B cell (primary cell): ENCODE results near the gene ICE2. TPM values are rescaled to one million over a fixed set of nuclear protein-coding genes. Genes with fewer than 3 reads are reported as not detected.

Experiments
- ATAC-seq: fragments of 200-7000 bp; cut with Tn5 transposase; one replicate; pipeline ENCODE4 v1.10.0; 2021; ENCODE audit warnings: low read depth, mild to moderate bottlenecking, moderate number of reproducible peaks, moderate library complexity
- CTCF ChIA-PET: fragments of 350-600 bp; sonication (Branson Sonifier 250); formaldehyde crosslinking; loops from one replicate; lab custom pipeline; 2021; ENCODE audit warnings: antibody characterized with exemption, inconsistent platforms; lab: Charles Lee
- POLR2A ChIA-PET: fragments of 350-600 bp; sonication (Branson Sonifier 250); formaldehyde crosslinking; loops from one replicate; lab custom pipeline; 2021; ENCODE audit warnings: antibody characterized with exemption; lab: Charles Lee
- DNase-seq: peaks from one replicate; pipeline ENCODE4 v3.0.0; 2013
- H2AFZ ChIP-seq: 2 replicates; pipeline ENCODE4 v1.6.1; 2012; ENCODE audit warnings: mild to moderate bottlenecking, low read depth, low read length; ENCODE audit not compliant: insufficient read depth, poor library complexity, severe bottlenecking
- H3K27ac ChIP-seq, 2 donors: 1 replicate in 1 of 2; 2 replicates in 1 of 2; pipeline ENCODE4 v1.5.1; 2012 to 2013; ENCODE audit warnings: low read length in 2 of 2, mild to moderate bottlenecking in 2 of 2, moderate library complexity in 1 of 2
- H3K27me3 ChIP-seq, 4 experiments: fragments of 200-600 bp in 1 of 4; sonication (generic) in 1 of 4; replicated peaks in 1 of 4; 1 replicate in 2 of 4; 2 replicates in 2 of 4; pipeline versions ENCODE4 v1.6.1 to v1.7.0; 2013 to 2016; ENCODE audit warnings: low read length in 3 of 4, mild to moderate bottlenecking in 2 of 4, mixed read lengths in 1 of 4, moderate library complexity in 1 of 4; ENCODE audit not compliant: insufficient read depth in 4 of 4, control insufficient read depth in 3 of 4; ENCODE audit errors: control extremely low read depth in 1 of 4
- H3K36me3 ChIP-seq, 2 experiments: replicated peaks in 1 of 2; 1 replicate in 1 of 2; 2 replicates in 1 of 2; pipeline versions ENCODE4 v1.6.1 to v1.7.1; 2013; ENCODE audit warnings: low read length in 1 of 2; ENCODE audit not compliant: insufficient read depth in 2 of 2, control insufficient read depth in 1 of 2; ENCODE audit errors: control extremely low read depth in 1 of 2, extremely low read depth in 1 of 2
- H3K4me1 ChIP-seq, 2 donors: fragments of 200-600 bp in 1 of 2; sonication (generic) in 1 of 2; 1 replicate in 1 of 2; 2 replicates in 1 of 2; pipeline versions ENCODE4 v1.5.1 to v1.6.1; 2013 to 2017; ENCODE audit warnings: low read length in 2 of 2; ENCODE audit not compliant: control insufficient read depth in 2 of 2, insufficient read depth in 2 of 2
- H3K4me2 ChIP-seq: replicated peaks from 2 replicates; pipeline ENCODE3; 2012; ENCODE audit warnings: mild to moderate bottlenecking, low read depth, low read length; ENCODE audit not compliant: poor library complexity, severe bottlenecking
- H3K4me3 ChIP-seq, 5 experiments: fragments of 200-600 bp in 1 of 5; sonication (generic) in 1 of 5; 1 replicate in 3 of 5; 2 replicates in 2 of 5; pipeline versions ENCODE4 v1.5.1 to v1.7.0; 2011 to 2016; ENCODE audit warnings: low read length in 4 of 5, mild to moderate bottlenecking in 4 of 5, low read depth in 2 of 5, control low read depth in 1 of 5, moderate library complexity in 1 of 5; ENCODE audit not compliant: insufficient read depth in 1 of 5; ENCODE audit errors: control extremely low read depth in 1 of 5, extremely low read depth in 1 of 5
- H3K79me2 ChIP-seq: fragments of 200-600 bp; sonication (generic); one replicate; pipeline ENCODE4 v1.6.0; 2016; ENCODE audit warnings: low read length; ENCODE audit not compliant: control insufficient read depth, insufficient read depth
- H3K9ac ChIP-seq: fragments of 200-600 bp; sonication (generic); 2 replicates; pipeline ENCODE4 v1.6.1; 2017; ENCODE audit warnings: mild to moderate bottlenecking, low read length, moderate library complexity
- H3K9me3 ChIP-seq, 3 donors: one replicate each; pipeline versions ENCODE4 v1.6.1 to v1.7.1; 2013; ENCODE audit warnings: low read length in 2 of 3; ENCODE audit not compliant: control insufficient read depth in 2 of 3, insufficient read depth in 1 of 3; ENCODE audit errors: control extremely low read depth in 1 of 3
- H4K20me1 ChIP-seq: 2 replicates; pipeline ENCODE4 v1.6.0; 2012; ENCODE audit warnings: mild to moderate bottlenecking, low read length; ENCODE audit not compliant: insufficient read depth, control insufficient read depth, poor library complexity, severe bottlenecking
- H3K27ac Mint-ChIP-seq: one replicate; pipeline ENCODE4 v1.8.0; 2021; ENCODE audit warnings: mixed read lengths
- H3K27me3 Mint-ChIP-seq: one replicate; pipeline ENCODE4 v1.8.0; 2021; ENCODE audit warnings: mixed read lengths
- H3K4me1 Mint-ChIP-seq: one replicate; pipeline ENCODE4 v1.8.0; 2021; ENCODE audit warnings: mixed read lengths
- H3K4me3 Mint-ChIP-seq: one replicate; pipeline ENCODE4 v1.8.0; 2021; ENCODE audit warnings: mixed read lengths
- H3K9me3 Mint-ChIP-seq: one replicate; pipeline ENCODE4 v1.8.0; 2022; ENCODE audit warnings: mixed read lengths; ENCODE audit not compliant: insufficient read depth
- EZH2 ChIP-seq: IDR thresholded peaks from 2 replicates; pipeline ENCODE4 v1.6.1; 2012; ENCODE audit warnings: borderline replicate concordance, low read depth, mild to moderate bottlenecking, moderate library complexity, low read length; ENCODE audit not compliant: insufficient read depth, poor library complexity, severe bottlenecking
- whole genome bisulfite sequencing: methylation state at CpG from one replicate; pipeline ENCODE4 v1.1.5; 2013; ENCODE audit warnings: missing lambda C conversion rate; ENCODE audit not compliant: insufficient coverage; 5-methylcytosine and 5-hydroxymethylcytosine counted together
- intact Hi-C: fragments of 100-400 bp; cut with micrococcal nuclease; formaldehyde crosslinking; loops from one replicate; pipeline ENCODE4 v1.10.0; 2022
- polyA plus RNA-seq: library from polyadenylated mRNA; depleted of rRNA; stranded (reverse); fragments of >200 nt; gene quantifications from 2 replicates; pipeline ENCODE4 v1.2.3, GENCODE V29; 2012
- total RNA-seq, 2 donors: library from RNA; stranded (reverse); fragments of 120-200 nt in 1 of 2; gene quantifications; 1 replicate in 1 of 2; 2 replicates in 1 of 2; pipeline versions ENCODE4 v1.2.3 to v1.2.4, GENCODE V29; 2013 to 2022
- TF ChIP-seq, protein P1 (sequence below): fragments of 200-600 bp; IDR thresholded peaks from one replicate; pipeline ENCODE4 v1.8.0; 2022; ENCODE audit warnings: antibody characterized with exemption, mild to moderate bottlenecking

Gene ICE2
- total and polyA plus RNA-seq, 2 donors (not counting 1 experiment from before 2014, with no cell fraction given) = 19.0 to 71.2 TPM

DNA sequence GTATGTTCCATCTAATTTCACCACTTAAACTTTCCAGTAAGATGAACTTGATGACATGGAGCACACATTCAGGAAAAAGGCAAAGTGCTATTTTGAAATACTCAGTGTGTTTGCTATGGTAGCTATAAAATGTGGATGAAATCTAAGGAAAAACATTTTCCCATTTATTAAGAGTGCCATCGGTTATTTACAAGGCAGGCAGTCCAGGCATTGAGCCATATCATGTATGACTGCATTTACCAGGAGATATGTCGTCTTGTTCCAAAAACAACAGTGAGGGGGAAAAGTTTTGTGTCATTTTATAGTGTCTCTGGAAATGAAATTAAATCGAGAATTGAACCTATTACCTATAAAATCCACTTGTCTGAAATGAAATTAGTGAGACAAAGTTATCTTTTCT is 94.9 kb downstream of the ICE2 start:
- Histone ChIP-seq H3K9me3 (no peaks in the 10 kb centered on the region), H2AFZ (no peak overlapping the region), H3K27me3 (no peaks in the 10 kb centered on the region), H3K4me3 (no peak overlapping the region), H3K36me3 (peaks cover 10 to 38% of the 10 kb centered on the region in 2 experiments), H3K27ac (no peak overlapping the region), H3K79me2 (peaks cover 22% of the 10 kb centered on the region), H3K4me1 (no peaks in the 10 kb centered on the region), H3K9ac (no peak overlapping the region), H4K20me1 (peaks cover 11% of the 10 kb centered on the region), H3K4me2 (no peak overlapping the region)
- Mint-ChIP-seq H3K9me3 (no peaks in the 10 kb centered on the region), H3K27me3 (no peaks in the 10 kb centered on the region), H3K4me1 (peaks cover 10% of the 10 kb centered on the region), H3K27ac (no peak overlapping the region), H3K4me3 (no peak overlapping the region)
- WGBS = 80% methylated on average over 1 of the region's 3 CpGs
- intact Hi-C loops = no loop called here
- ChIA-PET CTCF (no interaction called here), POLR2A (no interaction called here)
- ATAC-seq (no peak), DNase-seq (no peak)
- no peak for TF ChIP-seq EZH2
- TF ChIP-seq, protein P1, sequence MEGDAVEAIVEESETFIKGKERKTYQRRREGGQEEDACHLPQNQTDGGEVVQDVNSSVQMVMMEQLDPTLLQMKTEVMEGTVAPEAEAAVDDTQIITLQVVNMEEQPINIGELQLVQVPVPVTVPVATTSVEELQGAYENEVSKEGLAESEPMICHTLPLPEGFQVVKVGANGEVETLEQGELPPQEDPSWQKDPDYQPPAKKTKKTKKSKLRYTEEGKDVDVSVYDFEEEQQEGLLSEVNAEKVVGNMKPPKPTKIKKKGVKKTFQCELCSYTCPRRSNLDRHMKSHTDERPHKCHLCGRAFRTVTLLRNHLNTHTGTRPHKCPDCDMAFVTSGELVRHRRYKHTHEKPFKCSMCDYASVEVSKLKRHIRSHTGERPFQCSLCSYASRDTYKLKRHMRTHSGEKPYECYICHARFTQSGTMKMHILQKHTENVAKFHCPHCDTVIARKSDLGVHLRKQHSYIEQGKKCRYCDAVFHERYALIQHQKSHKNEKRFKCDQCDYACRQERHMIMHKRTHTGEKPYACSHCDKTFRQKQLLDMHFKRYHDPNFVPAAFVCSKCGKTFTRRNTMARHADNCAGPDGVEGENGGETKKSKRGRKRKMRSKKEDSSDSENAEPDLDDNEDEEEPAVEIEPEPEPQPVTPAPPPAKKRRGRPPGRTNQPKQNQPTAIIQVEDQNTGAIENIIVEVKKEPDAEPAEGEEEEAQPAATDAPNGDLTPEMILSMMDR = no peak

DNA sequence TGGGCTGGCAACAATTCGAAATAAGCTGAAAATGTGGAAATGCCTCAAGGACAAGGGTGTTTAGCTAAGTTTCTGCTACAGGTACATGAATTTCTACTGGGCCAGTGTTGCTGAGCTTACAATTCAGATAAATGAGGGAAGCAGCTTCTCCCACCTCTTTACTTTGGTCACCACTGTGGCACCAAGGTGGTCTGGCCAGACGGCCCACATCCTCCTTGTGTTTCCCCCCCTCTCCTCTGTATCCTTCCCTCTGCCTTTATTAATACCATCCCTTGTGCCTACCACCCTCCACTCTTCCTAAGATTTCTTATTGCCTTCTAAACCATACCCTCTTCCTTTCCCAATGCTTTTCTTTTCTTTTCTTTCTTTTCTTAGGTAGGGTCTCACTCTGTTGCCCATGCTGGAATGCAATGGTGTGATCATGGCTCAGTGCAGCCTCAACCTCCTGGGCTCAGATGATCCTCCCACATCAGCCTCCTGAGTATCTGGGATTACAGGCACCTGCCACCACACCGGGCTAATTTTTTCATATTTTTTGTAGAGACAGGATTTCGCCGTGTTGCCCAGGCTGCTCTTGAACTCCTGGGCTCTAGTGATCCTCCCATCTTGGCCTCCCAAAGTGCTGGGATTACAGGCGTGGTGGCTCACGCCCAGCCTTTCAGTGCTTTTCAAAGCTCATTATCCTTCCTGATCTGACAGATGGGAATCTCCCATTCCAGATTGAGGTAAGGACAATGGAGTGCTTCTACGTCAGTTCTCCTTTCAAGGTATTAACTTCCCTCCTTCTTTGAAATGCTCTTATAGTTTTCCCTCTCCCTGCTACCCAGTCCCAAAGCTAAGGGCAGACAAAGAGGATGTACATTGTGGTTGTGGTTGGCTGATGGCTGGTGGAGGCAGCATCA is 95.9 kb downstream of the ICE2 start:
- POLR2A ChIA-PET = no interaction called here
- CTCF ChIA-PET = no interaction called here
- Mint-ChIP-seq H3K4me1 (peaks cover 8% of the 10 kb centered on the region), H3K27me3 (no peaks in the 10 kb centered on the region), H3K9me3 (no peaks in the 10 kb centered on the region), H3K27ac (no peak overlapping the region), H3K4me3 (no peak overlapping the region)
- no peak overlapping the region for H3K27ac ChIP-seq
- H3K4me1 ChIP-seq = no peaks in the 10 kb centered on the region
- no peak overlapping the region for H3K9ac ChIP-seq
- no peaks in the 10 kb centered on the region for H3K27me3 ChIP-seq
- H2AFZ ChIP-seq = no peak overlapping the region
- ATAC-seq = no peak
- peaks cover 4% of the 10 kb centered on the region for H4K20me1 ChIP-seq
- DNase-seq = no peak
- peaks cover 11 to 41% of the 10 kb centered on the region in 2 experiments for H3K36me3 ChIP-seq
- WGBS = 97% methylated on average over 6 of the region's 8 CpGs
- H3K4me3 ChIP-seq = no peak overlapping the region
- intact Hi-C loops = no loop called here
- no peak for TF ChIP-seq EZH2
- TF ChIP-seq, protein P1 = no peak
- no peaks in the 10 kb centered on the region for H3K9me3 ChIP-seq
- H3K79me2 ChIP-seq = peaks cover 14% of the 10 kb centered on the region
- H3K4me2 ChIP-seq = no peak overlapping the region
